ENCODE measurements around the gene BCAS3. TPM values are rescaled to one million over a fixed set of nuclear protein-coding genes. Genes with fewer than 3 reads are reported as not detected.

The BCAS3 gene
- total RNA-seq, 1 donor from 2014 or later, result 29.6 TPM

- no peak for TF ChIP-seq CTCF (IDR thresholded peaks at IDR 0.05)
- Histone ChIP-seq H3K27me3 (ENCODE audit: low read depth) (peaks cover 10% of the 10 kb centered on the region), H3K27ac (no peak overlapping the region), H3K36me3 (no peaks in the 10 kb centered on the region), H3K9me3 (no peaks in the 10 kb centered on the region), H3K4me3 (no peak overlapping the region), H3K4me1 (no peaks in the 10 kb centered on the region)
- ATAC-seq (no peak), DNase-seq (no peak)
- intact Hi-C loops (cut with DNase I), result no loop called here
These were observed 764.6 kb downstream of the BCAS3 start for GRCh38 chr17:61442136-61442775.

Other genes starting within 250 kb of the BCAS3 start
- gene APPBP2, start 151.6 kb upstream of the BCAS3 start, total RNA-seq, result 49.4 TPM
- gene PPM1D, start 77.7 kb upstream of the BCAS3 start, total RNA-seq, result 21.3 TPM